Measurements from ENCODE around the gene STRA8. TPM values are rescaled to one million over a fixed set of nuclear protein-coding genes. Genes with fewer than 3 reads are reported as not detected.

Gene STRA8
- total RNA-seq, 1 experiment from 2014 or later: not detected

DNA sequence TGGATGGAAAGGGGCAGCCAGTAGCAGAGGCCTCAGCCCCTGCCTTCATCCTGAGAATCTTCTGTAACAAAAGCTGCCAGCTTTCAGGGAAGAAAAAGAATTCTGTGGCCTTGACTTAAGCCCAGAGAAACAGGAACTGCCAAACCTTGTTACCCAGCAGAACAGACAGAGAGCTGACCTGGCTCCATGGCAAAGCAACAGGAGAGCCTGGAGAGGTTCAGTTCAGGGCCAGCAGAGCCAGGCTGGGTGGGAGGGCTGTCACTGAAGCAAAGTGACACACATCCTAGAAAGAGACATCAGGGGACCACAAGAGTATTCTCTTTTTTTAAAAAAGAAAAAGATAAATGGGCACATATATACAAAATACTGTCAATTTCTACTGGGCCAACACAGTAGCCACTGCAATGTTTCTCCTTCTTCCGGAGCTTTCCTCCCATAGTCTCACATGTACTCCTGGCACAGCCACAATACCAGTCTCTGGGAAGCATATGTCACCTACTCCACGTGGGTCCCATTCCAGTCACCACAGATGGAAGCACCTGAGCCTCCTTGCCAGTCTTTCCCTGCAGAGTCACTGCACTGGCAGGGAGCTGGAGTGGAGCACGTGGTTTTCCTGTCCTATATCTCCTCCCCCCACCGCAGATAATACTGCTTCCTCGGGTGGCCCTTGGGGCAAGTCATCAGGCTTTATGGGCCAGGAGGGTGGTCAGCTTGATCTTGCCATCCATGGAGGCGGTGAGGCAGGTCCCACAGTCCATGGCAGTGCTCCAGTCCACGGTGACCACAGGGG, 48.0 kb upstream of the STRA8 start:
- no peak overlapping the region for H3K9ac ChIP-seq (ENCODE audit: extremely low read depth, insufficient read length, low read length)
- no peak overlapping the region for H2AFZ ChIP-seq (ENCODE audit: low read length)
- no peak overlapping the region for H2BK15ac ChIP-seq (ENCODE audit: low read depth, low read length)
- no peaks in the 10 kb centered on the region for H3K27me3 Mint-ChIP-seq (ENCODE audit: low read depth)
- H3K27me3 ChIP-seq (ENCODE audit: insufficient read depth, low read length): no peaks in the 10 kb centered on the region
- peaks cover 18% of the 10 kb centered on the region for H3K9me3 ChIP-seq (ENCODE audit: control insufficient read depth, low read depth, low read length)
- H3K4ac ChIP-seq (ENCODE audit: low read depth, low read length): no peak overlapping the region
- no peaks in the 10 kb centered on the region for H3K4me1 Mint-ChIP-seq
- H2BK120ac ChIP-seq (ENCODE audit: low read depth, low read length, poor library complexity, severe bottlenecking): no peak overlapping the region
- H4K5ac ChIP-seq (ENCODE audit: insufficient read length, low read depth, low read length): no peak overlapping the region
- no peak overlapping the region for H3K27ac ChIP-seq (ENCODE audit: insufficient read length, low read depth, low read length)
- TF ChIP-seq, protein P1, sequence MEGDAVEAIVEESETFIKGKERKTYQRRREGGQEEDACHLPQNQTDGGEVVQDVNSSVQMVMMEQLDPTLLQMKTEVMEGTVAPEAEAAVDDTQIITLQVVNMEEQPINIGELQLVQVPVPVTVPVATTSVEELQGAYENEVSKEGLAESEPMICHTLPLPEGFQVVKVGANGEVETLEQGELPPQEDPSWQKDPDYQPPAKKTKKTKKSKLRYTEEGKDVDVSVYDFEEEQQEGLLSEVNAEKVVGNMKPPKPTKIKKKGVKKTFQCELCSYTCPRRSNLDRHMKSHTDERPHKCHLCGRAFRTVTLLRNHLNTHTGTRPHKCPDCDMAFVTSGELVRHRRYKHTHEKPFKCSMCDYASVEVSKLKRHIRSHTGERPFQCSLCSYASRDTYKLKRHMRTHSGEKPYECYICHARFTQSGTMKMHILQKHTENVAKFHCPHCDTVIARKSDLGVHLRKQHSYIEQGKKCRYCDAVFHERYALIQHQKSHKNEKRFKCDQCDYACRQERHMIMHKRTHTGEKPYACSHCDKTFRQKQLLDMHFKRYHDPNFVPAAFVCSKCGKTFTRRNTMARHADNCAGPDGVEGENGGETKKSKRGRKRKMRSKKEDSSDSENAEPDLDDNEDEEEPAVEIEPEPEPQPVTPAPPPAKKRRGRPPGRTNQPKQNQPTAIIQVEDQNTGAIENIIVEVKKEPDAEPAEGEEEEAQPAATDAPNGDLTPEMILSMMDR (conservative IDR thresholded peaks at IDR 0.05): no peak
- H3K14ac ChIP-seq (ENCODE audit: insufficient read depth, low read length): no peak overlapping the region
- H3K9me3 Mint-ChIP-seq: peaks cover 23 to 24% of the 10 kb centered on the region in 2 experiments
- no peak overlapping the region for H3K4me2 ChIP-seq (ENCODE audit: insufficient read depth, insufficient read length, low read length)
- no peak overlapping the region for H2BK12ac ChIP-seq (ENCODE audit: insufficient read length, low read depth, low read length)
- H2BK20ac ChIP-seq (ENCODE audit: low read depth, low read length, poor library complexity, severe bottlenecking): no peak overlapping the region
- no peak overlapping the region for H4K8ac ChIP-seq (replicated peaks; ENCODE audit: insufficient read length, low read depth, low read length)
- no peak overlapping the region for H4K91ac ChIP-seq (ENCODE audit: insufficient read length, low read depth, low read length)
- H3K79me2 ChIP-seq (ENCODE audit: insufficient read depth, low read length): no peaks in the 10 kb centered on the region
- H3K18ac ChIP-seq (ENCODE audit: insufficient read length, low read depth, low read length): no peak overlapping the region
- no peak overlapping the region for H3K4me3 Mint-ChIP-seq
- no peak overlapping the region for H3K27ac Mint-ChIP-seq
- H3K79me1 ChIP-seq (ENCODE audit: insufficient read depth, low read depth, low read length, poor library complexity, severe bottlenecking): no peaks in the 10 kb centered on the region
- no peak overlapping the region for H3K56ac ChIP-seq (ENCODE audit: insufficient read length, low read depth, low read length)
- no peak overlapping the region for H2BK5ac ChIP-seq (ENCODE audit: insufficient read length, low read length)
- no peaks in the 10 kb centered on the region for H3K23me2 ChIP-seq (ENCODE audit: insufficient read length, low read depth, low read length, poor library complexity, severe bottlenecking)
- H4K20me1 ChIP-seq (ENCODE audit: control insufficient read depth, insufficient read depth, insufficient read length): no peaks in the 10 kb centered on the region
- H3K23ac ChIP-seq (ENCODE audit: insufficient read length, low read depth, low read length): no peak overlapping the region
- H3K36me3 Mint-ChIP-seq (ENCODE audit: insufficient read depth in 1 of 3, low read depth in 3 of 3): peaks cover 23 to 80% (median 60%) of the 10 kb centered on the region in 3 experiments
- DNase-seq: no peak
- H3K4me1 ChIP-seq (ENCODE audit: insufficient read depth, low read length): no peaks in the 10 kb centered on the region
- no CpG with 5 or more reads among the region's 7 CpGs for WGBS (ENCODE audit: extremely low coverage, insufficient read length, low lambda C conversion rate)
- no peak overlapping the region for H3T11ph ChIP-seq (ENCODE audit: low read length)
- H2AK5ac ChIP-seq (ENCODE audit: insufficient read length, low read length): no peak overlapping the region

Measured in H9 (cell line).